NB4 (cell line): ENCODE measurements around the gene ARID2.

Source experiments
- MYC ChIP-seq: IDR thresholded peaks from 2 replicates; pipeline ENCODE4 v1.6.1; 2011; ENCODE audit warnings: low read depth, low read length
- POLR2A ChIP-seq: IDR thresholded peaks from 2 replicates; pipeline ENCODE4 v1.6.1; 2011; ENCODE audit warnings: mild to moderate bottlenecking; ENCODE audit not compliant: insufficient read length; ENCODE audit errors: extremely low read depth
- TF ChIP-seq, protein P1 (sequence below): IDR thresholded peaks from one replicate; pipeline ENCODE4 v1.5.1; 2012; ENCODE audit warnings: low read depth, low read length

DNA sequence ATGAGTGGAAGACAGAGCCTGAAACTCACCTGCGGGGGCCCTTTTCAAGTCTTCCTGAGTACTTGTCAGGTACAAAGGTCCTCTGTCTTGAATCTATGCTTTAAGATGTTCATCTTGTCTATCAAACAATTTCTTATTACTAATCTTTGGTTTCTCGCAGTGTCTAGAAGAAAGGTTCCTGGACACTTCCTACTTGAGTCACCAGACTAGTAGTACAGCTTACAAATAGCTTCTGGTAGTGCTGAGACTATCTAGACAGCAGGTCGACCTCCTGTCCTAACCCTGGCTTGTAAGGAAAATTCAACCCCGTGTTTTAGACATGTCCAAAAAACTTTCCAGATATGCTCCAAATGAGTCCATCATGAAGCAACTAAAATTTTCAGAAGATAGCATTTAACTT is 11.2 kb upstream of the ARID2 start:
- TF ChIP-seq, protein P1, sequence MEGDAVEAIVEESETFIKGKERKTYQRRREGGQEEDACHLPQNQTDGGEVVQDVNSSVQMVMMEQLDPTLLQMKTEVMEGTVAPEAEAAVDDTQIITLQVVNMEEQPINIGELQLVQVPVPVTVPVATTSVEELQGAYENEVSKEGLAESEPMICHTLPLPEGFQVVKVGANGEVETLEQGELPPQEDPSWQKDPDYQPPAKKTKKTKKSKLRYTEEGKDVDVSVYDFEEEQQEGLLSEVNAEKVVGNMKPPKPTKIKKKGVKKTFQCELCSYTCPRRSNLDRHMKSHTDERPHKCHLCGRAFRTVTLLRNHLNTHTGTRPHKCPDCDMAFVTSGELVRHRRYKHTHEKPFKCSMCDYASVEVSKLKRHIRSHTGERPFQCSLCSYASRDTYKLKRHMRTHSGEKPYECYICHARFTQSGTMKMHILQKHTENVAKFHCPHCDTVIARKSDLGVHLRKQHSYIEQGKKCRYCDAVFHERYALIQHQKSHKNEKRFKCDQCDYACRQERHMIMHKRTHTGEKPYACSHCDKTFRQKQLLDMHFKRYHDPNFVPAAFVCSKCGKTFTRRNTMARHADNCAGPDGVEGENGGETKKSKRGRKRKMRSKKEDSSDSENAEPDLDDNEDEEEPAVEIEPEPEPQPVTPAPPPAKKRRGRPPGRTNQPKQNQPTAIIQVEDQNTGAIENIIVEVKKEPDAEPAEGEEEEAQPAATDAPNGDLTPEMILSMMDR: no peak
- no peak for TF ChIP-seq POLR2A
- no peak for TF ChIP-seq MYC
